Gastrocnemius medialis (tissue), 4 donors: ENCODE results near the gene GRIFIN. TPM values are rescaled to one million over a fixed set of nuclear protein-coding genes. Genes with fewer than 3 reads are reported as not detected.

Experiments
- ATAC-seq, 2 donors: fragments of 150-250 bp; one replicate each; pipeline ENCODE4 v1.9.1; 2016
- DNase-seq, 2 donors: peaks; one replicate each; pipeline ENCODE4 v3.0.0-alpha.2; 2019
- H3K27ac ChIP-seq, 4 donors: fragments of 200-600 bp; sonication (generic); 1 replicate in 1 of 4; 2 replicates in 3 of 4; pipeline ENCODE4 v1.5.1; 2016 to 2018; ENCODE audit warnings: mild to moderate bottlenecking in 2 of 4, moderate library complexity in 1 of 4
- H3K27me3 ChIP-seq, 3 donors: fragments of 200-600 bp; sonication (generic) in 2 of 3; 1 replicate in 1 of 3; 2 replicates in 2 of 3; pipeline versions ENCODE4 v1.5.1 to v1.6.0; 2016 to 2019; ENCODE audit warnings: mild to moderate bottlenecking in 1 of 3, moderate library complexity in 1 of 3
- H3K36me3 ChIP-seq, 2 donors: fragments of 200-600 bp; sonication (generic) in 1 of 2; one replicate each; pipeline ENCODE4 v1.5.1; 2017 to 2018
- H3K4me1 ChIP-seq, 2 donors: fragments of 200-600 bp; sonication (generic) in 1 of 2; one replicate each; pipeline ENCODE4 v1.5.1; 2016 to 2017; ENCODE audit warnings: mild to moderate bottlenecking in 2 of 2
- H3K4me3 ChIP-seq, 4 donors: fragments of 200-600 bp; sonication (generic) in 3 of 4; 1 replicate in 1 of 4; 2 replicates in 3 of 4; pipeline ENCODE4 v1.5.1; 2016 to 2019; ENCODE audit warnings: mild to moderate bottlenecking in 2 of 4
- H3K9me3 ChIP-seq, 3 donors: fragments of 200-600 bp; sonication (generic) in 2 of 3; 1 replicate in 1 of 3; 2 replicates in 2 of 3; pipeline ENCODE4 v1.5.1; 2016 to 2019
- POLR2A ChIP-seq, 2 donors: fragments of 450-650 bp; IDR thresholded peaks; one replicate each; pipeline ENCODE4 v1.6.1; 2017; ENCODE audit warnings: antibody characterized with exemption in 2 of 2, mild to moderate bottlenecking in 2 of 2, moderate library complexity in 2 of 2
- in situ Hi-C, 4 donors: fragments of 200-750 bp; cut with MboI; loops; one replicate each; pipeline versions ENCODE4 v1.15.0 to v1.8.0; 2017; ENCODE audit warnings: low sequenced_read_pairs in 4 of 4
- intact Hi-C: fragments of 100-400 bp; cut with DNase I; formaldehyde crosslinking; loops from one replicate; pipeline ENCODE4 v1.15.1; 2023; ENCODE audit warnings: low total_unique reads
- total RNA-seq, 4 donors: library from RNA; depleted of rRNA; stranded (reverse); fragments of >200 nt; gene quantifications; one replicate each; pipeline versions ENCODE4 v1.1.0 to v1.2.3, GENCODE V29; 2016
- TF ChIP-seq, protein P1 (sequence below), 5 experiments: fragments of 450-650 bp in 3 of 5; fragments of 200-600 bp in 2 of 5; sonication (generic) in 2 of 5; IDR thresholded peaks in 4 of 5; conservative IDR thresholded peaks in 1 of 5; 1 replicate in 4 of 5; 2 replicates in 1 of 5; pipeline ENCODE4 v1.5.1; 2016 to 2019; ENCODE audit warnings: antibody characterized with exemption in 5 of 5, mild to moderate bottlenecking in 3 of 5, moderate library complexity in 3 of 5

GRIFIN gene
- total RNA-seq, 4 donors from 2014 or later = not detected

DNA sequence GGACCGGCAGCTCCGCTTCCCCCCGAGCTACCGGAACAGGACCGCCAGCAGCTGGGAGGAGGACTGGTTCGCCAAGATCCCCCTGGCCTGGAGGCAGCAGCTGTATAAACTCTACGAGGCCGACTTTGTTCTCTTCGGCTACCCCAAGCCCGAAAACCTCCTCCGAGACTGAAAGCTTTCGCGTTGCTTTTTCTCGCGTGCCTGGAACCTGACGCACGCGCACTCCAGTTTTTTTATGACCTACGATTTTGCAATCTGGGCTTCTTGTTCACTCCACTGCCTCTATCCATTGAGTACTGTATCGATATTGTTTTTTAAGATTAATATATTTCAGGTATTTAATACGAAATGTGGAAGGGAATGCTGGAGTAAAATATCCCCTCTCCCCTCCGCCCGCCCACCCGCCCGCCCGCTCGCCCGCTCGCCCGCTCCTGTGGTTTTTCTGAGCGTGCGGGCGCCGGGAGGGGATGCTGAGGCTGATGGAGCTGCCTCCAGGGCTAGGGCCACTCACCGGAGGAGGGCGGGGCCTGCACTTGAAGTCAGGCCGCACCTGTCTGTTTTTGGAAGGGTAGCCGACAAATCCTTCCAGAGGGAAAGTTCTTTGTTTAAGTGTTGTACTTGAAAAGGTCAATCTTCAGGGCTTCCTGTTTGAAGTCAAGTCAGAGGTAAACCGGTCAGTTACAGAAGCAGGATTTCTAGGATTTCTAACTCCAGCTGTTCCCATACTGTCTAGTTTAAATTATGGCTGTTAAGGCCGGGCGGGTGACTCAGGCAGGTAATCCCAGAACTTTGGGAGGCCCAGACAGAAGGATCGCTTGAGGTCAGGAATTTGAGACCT lies 42.3 kb downstream of the GRIFIN start:
- H3K4me1 ChIP-seq = peaks cover 0 to 7% of the 10 kb centered on the region in 2 donors
- ATAC-seq (no peak), DNase-seq (no peak)
- in situ Hi-C loops (no loop called here), intact Hi-C loops (no loop called here)
- no peak overlapping the region for H3K4me3 ChIP-seq
- no peaks in the 10 kb centered on the region for H3K9me3 ChIP-seq
- H3K27ac ChIP-seq = no peak overlapping the region
- no peaks in the 10 kb centered on the region for H3K27me3 ChIP-seq
- no peak for TF ChIP-seq POLR2A (IDR thresholded peaks at IDR 0.05)
- TF ChIP-seq, protein P1, sequence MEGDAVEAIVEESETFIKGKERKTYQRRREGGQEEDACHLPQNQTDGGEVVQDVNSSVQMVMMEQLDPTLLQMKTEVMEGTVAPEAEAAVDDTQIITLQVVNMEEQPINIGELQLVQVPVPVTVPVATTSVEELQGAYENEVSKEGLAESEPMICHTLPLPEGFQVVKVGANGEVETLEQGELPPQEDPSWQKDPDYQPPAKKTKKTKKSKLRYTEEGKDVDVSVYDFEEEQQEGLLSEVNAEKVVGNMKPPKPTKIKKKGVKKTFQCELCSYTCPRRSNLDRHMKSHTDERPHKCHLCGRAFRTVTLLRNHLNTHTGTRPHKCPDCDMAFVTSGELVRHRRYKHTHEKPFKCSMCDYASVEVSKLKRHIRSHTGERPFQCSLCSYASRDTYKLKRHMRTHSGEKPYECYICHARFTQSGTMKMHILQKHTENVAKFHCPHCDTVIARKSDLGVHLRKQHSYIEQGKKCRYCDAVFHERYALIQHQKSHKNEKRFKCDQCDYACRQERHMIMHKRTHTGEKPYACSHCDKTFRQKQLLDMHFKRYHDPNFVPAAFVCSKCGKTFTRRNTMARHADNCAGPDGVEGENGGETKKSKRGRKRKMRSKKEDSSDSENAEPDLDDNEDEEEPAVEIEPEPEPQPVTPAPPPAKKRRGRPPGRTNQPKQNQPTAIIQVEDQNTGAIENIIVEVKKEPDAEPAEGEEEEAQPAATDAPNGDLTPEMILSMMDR (IDR thresholded peaks at IDR 0.05 in 4 of 5, conservative IDR thresholded peaks at IDR 0.05 in 1 of 5) = no peak
- peaks cover 0 to 15% of the 10 kb centered on the region in 2 donors for H3K36me3 ChIP-seq

GRCh38 chr7:2432910-2433712 lies 43.1 kb downstream of the GRIFIN start:
- no peak overlapping the region for H3K4me3 ChIP-seq
- no peaks in the 10 kb centered on the region for H3K27me3 ChIP-seq
- TF ChIP-seq POLR2A (IDR thresholded peaks at IDR 0.05) = no peak
- TF ChIP-seq, protein P1 (IDR thresholded peaks at IDR 0.05 in 4 of 5, conservative IDR thresholded peaks at IDR 0.05 in 1 of 5) = no peak
- H3K36me3 ChIP-seq = peaks cover 0 to 15% of the 10 kb centered on the region in 2 donors
- no peak for ATAC-seq
- H3K9me3 ChIP-seq = no peaks in the 10 kb centered on the region
- H3K27ac ChIP-seq = no peak overlapping the region
- peaks cover 0 to 6% of the 10 kb centered on the region in 2 donors for H3K4me1 ChIP-seq
- in situ Hi-C loops (no loop called here), intact Hi-C loops (no loop called here)
- no peak for DNase-seq

DNA sequence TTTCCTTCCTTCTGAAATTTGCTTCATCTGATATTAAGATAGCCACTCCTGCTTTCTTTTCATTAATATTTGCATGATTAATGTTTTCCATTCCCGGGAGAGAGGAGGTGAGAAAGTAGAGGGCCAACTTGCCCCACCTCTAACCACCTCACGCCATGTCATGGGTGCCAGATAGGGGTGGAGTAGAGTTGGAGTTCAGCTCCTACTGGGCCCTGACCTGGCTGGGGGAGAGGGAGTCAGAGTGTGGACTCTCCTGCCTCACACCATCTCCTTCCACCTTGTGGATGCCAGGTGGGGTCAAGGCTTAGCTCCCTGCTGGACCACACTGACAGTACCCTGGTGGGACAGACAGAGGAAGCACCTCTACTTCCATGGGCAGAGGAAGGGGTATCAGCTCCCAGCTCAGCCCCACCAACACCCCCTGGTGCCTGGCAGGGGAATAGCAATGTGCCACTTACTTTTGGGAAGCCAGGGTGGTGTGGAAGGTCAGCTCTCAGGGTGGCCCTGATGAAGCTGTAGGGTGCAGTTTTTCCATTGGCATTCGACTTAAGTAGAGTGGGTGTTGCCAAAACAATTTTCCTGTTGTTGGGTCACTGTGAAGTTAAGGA lies 44.8 kb downstream of the GRIFIN start:
- Histone ChIP-seq H3K27me3 (no peaks in the 10 kb centered on the region), H3K4me3 (no peak overlapping the region), H3K4me1 (no peaks in the 10 kb centered on the region), H3K9me3 (no peaks in the 10 kb centered on the region), H3K27ac (no peak overlapping the region), H3K36me3 (peaks cover 0 to 15% of the 10 kb centered on the region in 2 donors)
- in situ Hi-C loops = no loop called here
- TF ChIP-seq, protein P1 (IDR thresholded peaks at IDR 0.05 in 4 of 5, conservative IDR thresholded peaks at IDR 0.05 in 1 of 5) = peak in 1 of 5 experiments; percentile 8
- TF ChIP-seq POLR2A (IDR thresholded peaks at IDR 0.05) = no peak
- DNase-seq (no peak), ATAC-seq (no peak)
- intact Hi-C loops = no loop called here

- Histone ChIP-seq H3K4me1 (no peaks in the 10 kb centered on the region), H3K27ac (no peak overlapping the region), H3K27me3 (no peaks in the 10 kb centered on the region), H3K4me3 (no peak overlapping the region), H3K36me3 (no peaks in the 10 kb centered on the region), H3K9me3 (no peaks in the 10 kb centered on the region)
- intact Hi-C loops = no loop called here
- in situ Hi-C loops = no loop called here
- no peak for ATAC-seq
- TF ChIP-seq, protein P1 (IDR thresholded peaks at IDR 0.05 in 4 of 5, conservative IDR thresholded peaks at IDR 0.05 in 1 of 5) = no peak
- no peak for TF ChIP-seq POLR2A (IDR thresholded peaks at IDR 0.05)
- DNase-seq = no peak
Observed at GRCh38 chr7:2425749-2426148, 50.4 kb downstream of the GRIFIN start.

Other genes starting within 250 kb of the GRIFIN start
- gene MAD1L1, start 243.5 kb downstream of the GRIFIN start, total RNA-seq = 10 to 100 TPM; 19.7 to 32.4 (median 22.7) TPM
- 10 to 100 TPM; 14.1 to 41.7 (median 16.9) TPM for gene MRM2, start 234.2 kb downstream of the GRIFIN start, total RNA-seq
- 10 to 100 TPM; 14.7 to 22.5 (median 18.1) TPM for gene NUDT1, start 234.2 kb downstream of the GRIFIN start, total RNA-seq
- 10 to 100 TPM in 3 of 4 donors, 1 to 10 TPM in 1; 6.4 to 28.1 (median 24.8) TPM for gene SNX8, start 162.0 kb downstream of the GRIFIN start, total RNA-seq
- gene EIF3B, start 121.6 kb downstream of the GRIFIN start, total RNA-seq = 100 to 1,000 TPM; 105 to 207 (median 195) TPM
- gene CHST12, start 72.8 kb downstream of the GRIFIN start, total RNA-seq = 10 to 100 TPM in 2 of 4 donors, 1 to 10 TPM in 2; 5.5 to 13.1 (median 10.1) TPM
- 1 to 10 TPM; 1.0 to 5.9 (median 1.7) TPM for gene LFNG, start 43.4 kb upstream of the GRIFIN start, total RNA-seq
- gene BRAT1, start 79.1 kb upstream of the GRIFIN start, total RNA-seq = 10 to 100 TPM; 15.3 to 36.4 (median 20.2) TPM
- gene IQCE, start 82.6 kb upstream of the GRIFIN start, total RNA-seq = 10 to 100 TPM in 1 of 4 donors, 1 to 10 TPM in 3; 6.3 to 11.5 (median 8.8) TPM
- 10 to 100 TPM in 1 of 4 donors, 1 to 10 TPM in 3; 2.9 to 14.8 (median 5.2) TPM for gene TTYH3, start 155.6 kb upstream of the GRIFIN start, total RNA-seq
- not detected for gene AMZ1, start 211.8 kb upstream of the GRIFIN start, total RNA-seq